GM13976 (cell line): ENCODE results near the gene HKDC1.

Source experiments
- DNase-seq: peaks from one replicate; pipeline ENCODE4 v3.0.0; 2012; ENCODE audit warnings: low spot score
- CTCF ChIP-seq: IDR thresholded peaks from 2 replicates; pipeline ENCODE4 v1.5.1; 2012; ENCODE audit warnings: borderline replicate concordance, mild to moderate bottlenecking; ENCODE audit not compliant: insufficient read depth; ENCODE audit errors: extremely low read depth, missing control alignments, control extremely low read depth
- in situ Hi-C: fragments of 300-500 bp; cut with MboI; formaldehyde crosslinking; loops from one replicate; pipeline ENCODE4 v1.12.0; 2022; ENCODE audit warnings: low sequenced_read_pairs, mixed read lengths, inconsistent platforms; ENCODE audit not compliant: unreplicated experiment

Gene HKDC1

DNA sequence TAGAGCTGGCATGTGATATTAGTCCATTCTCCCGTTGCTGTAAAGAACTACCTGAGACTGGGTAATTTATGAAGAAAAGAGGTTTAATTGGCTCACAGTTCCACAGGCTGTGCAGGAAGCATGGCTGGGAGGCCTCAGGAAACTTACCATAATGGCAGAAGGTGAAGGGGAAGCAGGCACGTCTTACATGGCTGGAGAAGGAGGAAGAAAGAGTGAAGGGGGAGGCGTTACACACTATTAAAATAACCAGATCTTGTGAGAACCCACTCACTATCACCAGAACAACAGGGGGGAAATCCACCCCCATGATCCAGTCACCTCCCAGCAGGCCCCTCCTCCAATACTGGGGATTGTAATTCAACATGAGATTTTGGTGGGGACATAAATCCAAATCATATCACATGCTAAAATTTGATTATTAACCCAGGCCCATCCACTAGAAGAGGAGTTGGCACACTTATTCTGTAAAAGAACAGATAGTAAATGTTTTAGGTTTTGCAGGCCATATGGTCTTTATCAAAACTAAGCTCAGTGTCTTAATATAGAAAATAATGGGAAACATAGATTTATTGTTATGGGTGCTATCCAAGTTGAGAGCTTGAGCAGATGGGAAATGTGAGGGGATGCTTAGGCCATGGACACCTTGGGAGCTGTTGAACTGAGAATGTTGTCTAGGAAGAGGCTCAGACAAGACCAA is 39.6 kb downstream of the HKDC1 start:
- in situ Hi-C loops, result no loop called here
- no peak for DNase-seq
- TF ChIP-seq CTCF, result no peak

DNA sequence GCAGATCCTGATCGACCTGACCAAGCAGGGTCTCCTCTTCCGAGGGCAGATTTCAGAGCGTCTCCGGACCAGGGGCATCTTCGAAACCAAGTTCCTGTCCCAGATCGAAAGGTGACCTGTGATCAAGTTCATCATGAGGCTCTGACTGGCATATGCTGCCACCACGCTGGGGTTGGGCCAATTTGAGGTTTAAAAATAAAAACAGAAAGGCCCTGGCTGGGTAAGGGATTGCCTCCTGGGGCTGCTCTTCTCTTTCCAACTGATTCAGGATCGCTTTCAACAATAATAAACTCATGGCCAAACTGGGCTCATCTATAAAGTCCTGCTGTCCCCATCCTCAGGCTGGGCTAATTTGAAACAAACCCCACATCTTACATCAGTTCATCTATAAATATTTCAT is 41.1 kb downstream of the HKDC1 start:
- in situ Hi-C loops, result no loop called here
- DNase-seq, result no peak
- TF ChIP-seq CTCF, result no peak

- in situ Hi-C loops, result no loop called here
- DNase-seq, result no peak
- no peak for TF ChIP-seq CTCF
These were observed 42.2 kb downstream of the HKDC1 start for GRCh38 chr10:69262292-69262751.

DNA sequence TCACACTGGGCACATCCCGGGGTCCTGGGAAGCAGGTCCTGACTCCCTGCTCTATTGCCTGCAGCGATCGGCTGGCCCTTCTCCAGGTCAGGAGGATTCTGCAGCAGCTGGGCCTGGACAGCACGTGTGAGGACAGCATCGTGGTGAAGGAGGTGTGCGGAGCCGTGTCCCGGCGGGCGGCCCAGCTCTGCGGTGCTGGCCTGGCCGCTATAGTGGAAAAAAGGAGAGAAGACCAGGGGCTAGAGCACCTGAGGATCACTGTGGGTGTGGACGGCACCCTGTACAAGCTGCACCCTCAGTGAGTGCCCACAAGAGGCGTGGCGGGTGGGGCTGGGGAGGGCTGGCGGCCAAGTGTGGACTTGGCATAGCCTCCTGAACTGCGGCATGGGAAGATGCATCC is 45.4 kb downstream of the HKDC1 start:
- DNase-seq, result no peak

GRCh38 chr10:69268761-69269416 is 48.8 kb downstream of the HKDC1 start:
- DNase-seq, result no peak

More for the DNA sequence above, 45.4 kb downstream of the HKDC1 start:
- no peak for TF ChIP-seq CTCF
- in situ Hi-C loops, result no loop called here

DNA sequence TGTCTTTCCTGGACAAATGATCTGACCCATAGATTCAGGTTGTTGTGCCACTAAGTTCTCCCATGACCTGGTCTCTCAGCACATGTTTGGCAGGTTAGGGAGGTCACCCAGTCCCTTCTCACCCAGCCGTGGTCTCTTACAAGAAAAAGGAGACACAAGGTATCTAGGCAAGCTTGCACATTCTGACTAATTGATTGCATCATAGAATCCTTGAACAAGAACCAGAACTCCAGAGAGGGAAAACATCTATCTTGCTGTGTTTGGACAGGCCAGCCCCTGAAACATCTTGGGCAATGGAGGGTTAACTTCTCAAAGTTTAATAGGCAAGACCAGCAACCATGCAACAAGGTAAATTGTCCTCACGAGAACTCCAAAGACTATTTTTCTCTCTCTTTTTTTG is 49.6 kb downstream of the HKDC1 start:
- DNase-seq, result no peak
- no peak for TF ChIP-seq CTCF
- in situ Hi-C loops, result no loop called here

More at GRCh38 chr10:69268761-69269416, 48.8 kb downstream of the HKDC1 start:
- no peak for TF ChIP-seq CTCF
- in situ Hi-C loops, result no loop called here
